Keratinocyte (primary cell): ENCODE results near the gene PDZD2. TPM values are rescaled to one million over a fixed set of nuclear protein-coding genes. Genes with fewer than 3 reads are reported as not detected.

Experiments used
- DNase-seq: peaks from one replicate; pipeline ENCODE4 v3.0.0-alpha.2; 2011; ENCODE audit warnings: low read depth, missing footprints, low spot score
- FAIRE-seq: peaks from 2 replicates; lab custom pipeline; 2011; peaks lifted over from hg19 to GRCh38; lab: Jason Lieb, UNC
- H2AFZ ChIP-seq: 2 replicates; pipeline ENCODE4 v1.6.0; 2012; ENCODE audit warnings: low read length, control low read depth, inconsistent platforms; ENCODE audit not compliant: control insufficient read depth
- H3K27ac ChIP-seq: 2 replicates; pipeline ENCODE4 v1.5.1; 2011; ENCODE audit warnings: low read length; ENCODE audit not compliant: control insufficient read depth, insufficient read depth
- H3K27me3 ChIP-seq: 3 replicates; pipeline ENCODE4 v1.6.0; 2011; ENCODE audit warnings: low read length; ENCODE audit not compliant: control insufficient read depth, insufficient read depth; ENCODE audit errors: extremely low read depth
- H3K36me3 ChIP-seq, 2 experiments: 2 replicates in 1 of 2; 3 replicates in 1 of 2; pipeline ENCODE4 v1.5.1; 2011; ENCODE audit warnings: low read length in 2 of 2, mild to moderate bottlenecking in 1 of 2; ENCODE audit not compliant: control insufficient read depth in 2 of 2, insufficient read depth in 2 of 2; ENCODE audit errors: extremely low read depth in 1 of 2
- H3K4me1 ChIP-seq: 3 replicates; pipeline ENCODE4 v1.5.1; 2011; ENCODE audit warnings: low read length; ENCODE audit not compliant: control insufficient read depth, insufficient read depth; ENCODE audit errors: extremely low read depth
- H3K4me2 ChIP-seq: 3 replicates; pipeline ENCODE4 v1.6.0; 2011; ENCODE audit warnings: low read depth, low read length; ENCODE audit not compliant: control insufficient read depth, insufficient read depth; ENCODE audit errors: extremely low read depth
- H3K4me3 ChIP-seq, 3 experiments: fragments of 200-600 bp in 1 of 3; sonication (generic) in 1 of 3; 2 replicates in 2 of 3; 3 replicates in 1 of 3; pipeline ENCODE4 v1.5.1; 2011 to 2016; ENCODE audit warnings: low read length in 3 of 3, mild to moderate bottlenecking in 3 of 3, control low read depth in 2 of 3, inconsistent platforms in 1 of 3, low read depth in 1 of 3, mixed read lengths in 1 of 3, mixed run types in 1 of 3, moderate library complexity in 1 of 3; ENCODE audit not compliant: control insufficient read depth in 2 of 3, insufficient read depth in 2 of 3; ENCODE audit errors: extremely low read depth in 1 of 3
- H3K79me2 ChIP-seq: 2 replicates; pipeline ENCODE4 v1.6.0; 2012; ENCODE audit warnings: low read length; ENCODE audit not compliant: control insufficient read depth, insufficient read depth
- H3K9ac ChIP-seq: 3 replicates; pipeline ENCODE4 v1.6.0; 2011; ENCODE audit warnings: low read length; ENCODE audit not compliant: control insufficient read depth, insufficient read depth; ENCODE audit errors: extremely low read depth
- H3K9me1 ChIP-seq: 3 replicates; pipeline ENCODE4 v1.6.0; 2011; ENCODE audit warnings: low read length; ENCODE audit not compliant: control insufficient read depth, insufficient read depth; ENCODE audit errors: extremely low read depth
- H3K9me3 ChIP-seq: 2 replicates; pipeline ENCODE4 v1.5.1; 2012; ENCODE audit warnings: low read depth, low read length; ENCODE audit not compliant: control insufficient read depth
- H4K20me1 ChIP-seq: 3 replicates; pipeline ENCODE4 v1.6.0; 2011; ENCODE audit warnings: low read length; ENCODE audit not compliant: control insufficient read depth, insufficient read depth; ENCODE audit errors: extremely low read depth
- CTCF ChIP-seq, 3 experiments: IDR thresholded peaks in 1 of 3; conservative IDR thresholded peaks in 1 of 3; optimal IDR thresholded peaks in 1 of 3; 2 replicates in 2 of 3; 3 replicates in 1 of 3; pipeline versions ENCODE3 to v1.5.1; 2011; ENCODE audit warnings: low read length in 3 of 3, mild to moderate bottlenecking in 3 of 3, moderate library complexity in 2 of 3, control low read depth in 1 of 3, inconsistent platforms in 1 of 3; ENCODE audit not compliant: insufficient read depth in 2 of 3; ENCODE audit errors: extremely low read depth in 1 of 3
- EZH2 ChIP-seq: IDR thresholded peaks from one replicate; pipeline ENCODE4 v1.6.1; 2012; ENCODE audit warnings: inconsistent platforms, mild to moderate bottlenecking, low read length, moderate library complexity
- dilution Hi-C: fragments of 300-500 bp; cut with MboI; formaldehyde crosslinking; loops from one replicate; pipeline ENCODE4 v1.7.0; 2020; ENCODE audit warnings: low sequenced_read_pairs; ENCODE audit not compliant: extremely low pct_ligation_motif_present
- polyA plus RNA-seq, 5 experiments: library from polyadenylated mRNA; depleted of rRNA in 3 of 5; stranded (reverse) in 3 of 5; stranded (forward) in 1 of 5; unstranded in 1 of 5; fragments of >200 nt; gene quantifications; 1 replicate in 1 of 5; 2 replicates in 3 of 5; 3 replicates in 1 of 5; pipeline versions ENCODE4 v1.2.1 to v1.2.3, GENCODE V29; 2011 to 2012; ENCODE audit warnings: missing spikeins in 2 of 5, low read depth in 1 of 5, low replicate concordance in 1 of 5

Gene PDZD2
- polyA plus RNA-seq, 1 donor (not counting 4 experiments of a cell fraction or from before 2014, with no cell fraction given), result 7.3 TPM

GRCh38 chr5:32090755-32091128, 451.8 kb downstream of the PDZD2 start:
- H3K4me3 ChIP-seq, result no peak overlapping the region
- TF ChIP-seq CTCF (optimal IDR thresholded peaks at IDR 0.05 in 1 of 3, IDR thresholded peaks at IDR 0.05 in 1 of 3, conservative IDR thresholded peaks at IDR 0.05 in 1 of 3; ENCODE audit: extremely low read depth in 1 of 3, insufficient read depth in 2 of 3, low read length in 3 of 3) (no peak), EZH2 (no peak)
- H3K27ac ChIP-seq, result no peak overlapping the region
- no peaks in the 10 kb centered on the region for H3K9me1 ChIP-seq
- H3K9ac ChIP-seq, result no peak overlapping the region
- no peaks in the 10 kb centered on the region for H3K4me1 ChIP-seq
- dilution Hi-C loops, result no loop called here
- DNase-seq (no peak), FAIRE-seq (no peak)
- no peaks in the 10 kb centered on the region for H4K20me1 ChIP-seq
- no peak overlapping the region for H2AFZ ChIP-seq
- H3K4me2 ChIP-seq, result no peak overlapping the region
- peaks cover 3 to 6% of the 10 kb centered on the region in 2 experiments for H3K36me3 ChIP-seq
- H3K79me2 ChIP-seq, result no peaks in the 10 kb centered on the region
- no peaks in the 10 kb centered on the region for H3K27me3 ChIP-seq
- no peaks in the 10 kb centered on the region for H3K9me3 ChIP-seq

DNA sequence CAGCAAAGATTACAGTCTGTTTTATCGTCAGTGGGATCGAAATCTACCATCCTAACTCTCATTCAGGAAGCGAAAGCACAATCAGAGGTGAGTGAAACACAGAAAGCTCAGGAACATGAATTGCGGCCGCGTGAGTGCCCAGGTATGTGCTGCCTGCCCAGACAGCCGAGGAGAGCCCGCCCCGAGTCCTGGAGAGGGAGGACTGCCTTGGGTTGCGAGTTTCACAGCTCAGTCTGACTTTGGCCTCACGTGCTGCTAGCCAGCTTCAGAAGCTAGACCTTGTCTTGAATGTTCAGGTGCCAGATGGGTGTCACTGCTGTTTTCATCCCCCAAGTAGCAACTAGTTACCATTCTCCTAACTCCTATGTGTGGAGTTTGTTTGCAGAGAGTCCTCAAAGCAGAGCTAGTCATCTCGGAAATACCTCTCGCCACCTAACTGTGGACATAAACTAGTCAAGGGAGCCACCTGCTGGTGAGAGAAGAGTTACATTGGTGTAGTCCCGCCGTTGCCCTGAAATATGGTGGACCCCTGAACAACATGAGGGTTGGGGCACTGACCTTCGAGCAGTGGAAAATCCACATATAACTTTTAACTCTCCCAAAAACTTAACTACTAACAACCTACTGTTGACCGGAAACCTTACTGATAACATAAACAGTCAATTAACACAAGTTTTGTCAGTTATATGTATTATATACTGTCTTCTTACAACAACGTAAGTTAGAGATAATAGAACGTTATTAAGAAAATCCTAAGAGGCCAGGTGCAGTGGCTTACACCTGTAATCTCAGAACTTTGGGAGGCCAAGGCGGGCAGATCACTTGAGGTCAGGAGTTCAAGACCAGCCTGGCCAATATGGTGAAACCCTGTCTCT, 454.2 kb downstream of the PDZD2 start:
- Histone ChIP-seq H3K4me3 (no peak overlapping the region), H3K4me2 (no peak overlapping the region), H2AFZ (no peak overlapping the region), H3K27ac (no peak overlapping the region), H4K20me1 (no peaks in the 10 kb centered on the region), H3K9me1 (no peaks in the 10 kb centered on the region), H3K79me2 (no peaks in the 10 kb centered on the region), H3K9me3 (no peaks in the 10 kb centered on the region), H3K27me3 (no peaks in the 10 kb centered on the region), H3K36me3 (peaks cover 3 to 7% of the 10 kb centered on the region in 2 experiments), H3K4me1 (no peaks in the 10 kb centered on the region), H3K9ac (no peak overlapping the region)
- no peak for DNase-seq
- dilution Hi-C loops, result no loop called here
- peak; percentile 39 for FAIRE-seq
- TF ChIP-seq EZH2 (no peak), CTCF (optimal IDR thresholded peaks at IDR 0.05 in 1 of 3, IDR thresholded peaks at IDR 0.05 in 1 of 3, conservative IDR thresholded peaks at IDR 0.05 in 1 of 3; ENCODE audit: extremely low read depth in 1 of 3, insufficient read depth in 2 of 3, low read length in 3 of 3) (peak; percentile 63 to 93 (median 86))
